Fibroblast of pulmonary artery (primary cell): ENCODE measurements around the gene GGT5.
A peak's percentile ranks its signal among the peaks of the same experiment; 100 is the strongest.
"Not testable (repeated sequence)": the region's sequence is repeated elsewhere in the genome, so short reads cannot be mapped to it uniquely, and the experiment has no call there.

ENCODE experiments used
- DNase-seq: peaks from one replicate; pipeline ENCODE4 v3.0.0-alpha.2; 2010; ENCODE audit warnings: low read depth
- H3K4me3 ChIP-seq: replicated peaks from 2 replicates; pipeline ENCODE4 v1.5.1; 2011; ENCODE audit warnings: low read depth, mild to moderate bottlenecking, control low read depth, low read length, moderate library complexity
- TF ChIP-seq, protein P1 (sequence below): IDR thresholded peaks from 2 replicates; pipeline ENCODE4 v1.5.1; 2011; ENCODE audit warnings: mild to moderate bottlenecking, control low read depth, low read length, inconsistent platforms; ENCODE audit errors: missing control alignments

GGT5 gene

GRCh38 chr22:24209687-24210086, 35.2 kb downstream of the GGT5 start:
- no peak overlapping the region for H3K4me3 ChIP-seq
- no peak for DNase-seq
- TF ChIP-seq, protein P1, sequence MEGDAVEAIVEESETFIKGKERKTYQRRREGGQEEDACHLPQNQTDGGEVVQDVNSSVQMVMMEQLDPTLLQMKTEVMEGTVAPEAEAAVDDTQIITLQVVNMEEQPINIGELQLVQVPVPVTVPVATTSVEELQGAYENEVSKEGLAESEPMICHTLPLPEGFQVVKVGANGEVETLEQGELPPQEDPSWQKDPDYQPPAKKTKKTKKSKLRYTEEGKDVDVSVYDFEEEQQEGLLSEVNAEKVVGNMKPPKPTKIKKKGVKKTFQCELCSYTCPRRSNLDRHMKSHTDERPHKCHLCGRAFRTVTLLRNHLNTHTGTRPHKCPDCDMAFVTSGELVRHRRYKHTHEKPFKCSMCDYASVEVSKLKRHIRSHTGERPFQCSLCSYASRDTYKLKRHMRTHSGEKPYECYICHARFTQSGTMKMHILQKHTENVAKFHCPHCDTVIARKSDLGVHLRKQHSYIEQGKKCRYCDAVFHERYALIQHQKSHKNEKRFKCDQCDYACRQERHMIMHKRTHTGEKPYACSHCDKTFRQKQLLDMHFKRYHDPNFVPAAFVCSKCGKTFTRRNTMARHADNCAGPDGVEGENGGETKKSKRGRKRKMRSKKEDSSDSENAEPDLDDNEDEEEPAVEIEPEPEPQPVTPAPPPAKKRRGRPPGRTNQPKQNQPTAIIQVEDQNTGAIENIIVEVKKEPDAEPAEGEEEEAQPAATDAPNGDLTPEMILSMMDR, result no peak

- TF ChIP-seq, protein P1, result no peak
- H3K4me3 ChIP-seq, result no peak overlapping the region
- no peak for DNase-seq
These were observed 35.9 kb downstream of the GGT5 start for GRCh38 chr22:24209016-24209415.

GRCh38 chr22:24208012-24208749, 36.7 kb downstream of the GGT5 start:
- TF ChIP-seq, protein P1, result no peak
- DNase-seq, result peak; percentile 99
- peak overlapping the region; percentile 7 for H3K4me3 ChIP-seq

- no peak overlapping the region for H3K4me3 ChIP-seq
- TF ChIP-seq, protein P1, result no peak
- DNase-seq, result peak; percentile 33
These were observed 37.4 kb downstream of the GGT5 start for GRCh38 chr22:24207264-24208011.

- DNase-seq, result peak; percentile 50
- H3K4me3 ChIP-seq, result not testable (repeated sequence)
These were observed 38.2 kb downstream of the GGT5 start for GRCh38 chr22:24206460-24207263.

DNA sequence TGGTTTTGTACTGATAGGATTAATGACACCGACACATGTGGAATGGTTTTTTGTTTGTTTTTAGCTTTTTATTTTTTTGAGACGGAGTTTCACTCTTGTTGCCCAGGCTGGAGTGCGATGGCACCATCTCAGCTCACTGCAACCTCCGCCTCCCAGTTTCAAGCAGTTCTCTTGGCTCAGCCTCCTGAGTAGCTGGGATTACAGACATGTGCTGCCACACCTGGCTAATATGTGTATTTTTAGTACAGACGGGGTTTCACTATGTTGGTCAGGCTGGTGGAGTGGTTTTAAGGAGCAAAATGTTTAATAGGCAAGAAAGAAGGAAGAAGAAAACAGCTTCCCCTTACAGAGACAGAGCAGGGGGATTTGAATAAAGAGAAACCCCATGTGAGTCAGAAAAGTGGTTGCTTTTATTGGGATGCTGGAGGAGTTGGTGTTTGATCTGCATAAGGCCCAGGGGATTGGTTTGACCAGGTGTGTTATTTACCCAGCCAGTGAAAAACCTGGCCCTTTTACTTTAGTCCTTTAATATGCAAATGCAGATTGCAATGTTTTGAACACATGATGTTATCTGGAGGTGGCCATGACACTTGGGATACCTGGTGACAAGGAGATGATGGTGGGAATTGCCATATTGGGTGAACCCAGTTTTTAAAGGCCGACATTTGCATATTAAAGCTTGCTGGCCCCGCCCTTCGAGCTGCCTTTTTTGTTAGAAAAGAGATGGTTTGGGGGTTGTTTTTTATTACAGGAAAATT, 39.3 kb downstream of the GGT5 start:
- TF ChIP-seq, protein P1, result no peak
- no peak overlapping the region for H3K4me3 ChIP-seq
- DNase-seq, result no peak

- not testable (repeated sequence) for DNase-seq, H3K4me3 ChIP-seq
These were observed 41.0 kb downstream of the GGT5 start for GRCh38 chr22:24203856-24204255.
